HG03439 (cell line): ENCODE measurements around the gene TNNI2.

Experiments used
- ATAC-seq: cut with Tn5 transposase; IDR thresholded peaks from one replicate; pipeline ENCODE4 v1.9.1; 2021; ENCODE audit warnings: mild to moderate bottlenecking, moderate library complexity; ENCODE audit not compliant: unreplicated experiment

The TNNI2 gene

DNA sequence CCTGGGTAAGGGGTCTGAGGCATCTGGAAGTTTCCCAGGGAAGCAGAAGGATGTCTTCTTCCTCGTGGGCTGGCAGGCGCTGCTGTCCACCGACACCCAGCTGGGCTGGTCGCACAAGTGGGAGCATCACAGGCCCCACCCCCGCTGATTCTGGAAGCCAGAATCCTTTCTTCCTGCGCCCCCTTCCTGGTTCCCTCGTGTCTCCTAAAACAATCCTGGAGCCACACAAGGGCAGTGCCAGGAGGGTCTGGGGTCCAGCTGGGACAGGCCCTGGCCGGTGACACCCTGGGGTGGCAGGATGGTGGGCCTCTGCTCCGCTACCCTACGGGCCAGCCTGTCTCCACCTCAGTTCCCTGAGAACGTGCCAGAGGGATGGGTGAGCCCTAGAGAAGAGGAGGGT, 18.3 kb downstream of the TNNI2 start:
- ATAC-seq: no peak

DNA sequence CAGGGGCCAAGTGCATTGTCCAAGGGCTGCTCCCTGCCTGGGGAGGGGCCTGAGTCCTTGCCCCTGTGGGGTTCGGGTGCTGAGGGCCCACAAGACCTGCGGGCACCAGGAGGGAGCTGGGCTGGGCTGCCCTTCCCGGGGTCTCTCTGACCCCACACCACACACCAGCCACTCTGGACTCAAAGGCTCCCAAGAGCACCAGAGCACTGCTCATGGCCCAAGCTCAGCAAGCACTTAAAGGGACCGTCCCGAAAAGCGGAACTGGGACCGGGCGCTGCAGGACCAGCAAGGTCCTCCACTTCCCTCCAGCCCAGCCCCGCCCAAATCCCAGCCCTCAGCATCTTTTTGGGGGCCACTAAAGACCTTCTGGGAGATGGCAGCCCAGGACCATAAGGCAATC, 19.4 kb downstream of the TNNI2 start:
- no peak for ATAC-seq

DNA sequence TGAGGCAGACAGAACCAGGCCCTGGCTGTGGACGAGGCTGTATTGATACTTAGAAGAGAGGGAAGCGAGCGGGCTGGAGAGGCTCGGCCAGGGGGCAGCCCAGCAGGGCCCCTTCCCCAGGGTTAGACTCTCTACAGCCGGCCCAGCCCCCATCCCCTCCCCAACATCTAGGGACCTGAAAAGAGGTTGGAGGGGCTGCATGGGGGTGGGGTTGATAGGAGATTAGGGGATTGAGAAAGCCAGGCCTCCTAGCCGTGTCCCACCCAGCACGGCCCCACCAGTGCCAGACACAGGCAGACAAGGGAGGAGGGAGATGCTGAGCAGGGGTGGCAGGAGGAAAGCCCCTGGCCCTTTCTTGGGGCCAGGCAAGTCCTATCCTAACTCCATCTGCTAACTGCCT, 19.8 kb downstream of the TNNI2 start:
- no peak for ATAC-seq

DNA sequence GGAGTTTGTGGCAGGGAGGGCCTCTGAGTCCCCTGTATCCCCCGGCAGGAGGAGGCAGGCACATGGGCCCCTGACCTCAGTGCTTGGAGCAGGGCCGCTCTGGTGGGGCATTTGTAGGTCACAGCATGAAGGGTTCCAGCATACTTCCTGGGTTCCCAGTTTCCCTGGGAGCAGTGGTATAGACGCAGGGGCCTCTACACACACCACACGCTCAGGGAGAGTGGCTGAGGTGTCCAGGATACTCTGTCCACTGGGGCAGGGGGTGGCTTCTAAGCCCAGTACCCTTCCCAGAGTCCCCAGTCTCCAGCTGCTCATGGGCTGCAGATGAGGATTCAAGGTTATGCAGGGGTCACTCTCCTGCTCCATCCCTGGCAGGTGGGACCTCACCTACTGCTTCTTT, 20.2 kb downstream of the TNNI2 start:
- ATAC-seq: no peak

DNA sequence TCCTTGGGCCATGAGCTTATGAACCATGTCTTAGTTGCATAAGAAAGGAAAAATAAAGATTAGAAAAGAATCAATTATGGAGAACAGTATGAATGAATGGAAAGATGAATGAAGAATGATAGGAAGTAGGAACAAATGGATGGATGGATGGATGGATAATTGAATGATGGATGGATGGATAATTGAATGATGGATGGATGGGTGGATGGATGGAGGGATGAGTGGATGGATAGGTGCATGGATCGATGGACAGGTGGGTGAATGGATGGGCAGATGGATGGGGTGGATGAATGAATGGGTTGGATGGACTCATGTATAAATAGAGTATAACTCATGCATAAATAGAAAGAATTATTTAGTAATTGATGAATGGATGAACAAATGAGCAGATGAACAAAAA, 21.3 kb downstream of the TNNI2 start:
- ATAC-seq: no peak

DNA sequence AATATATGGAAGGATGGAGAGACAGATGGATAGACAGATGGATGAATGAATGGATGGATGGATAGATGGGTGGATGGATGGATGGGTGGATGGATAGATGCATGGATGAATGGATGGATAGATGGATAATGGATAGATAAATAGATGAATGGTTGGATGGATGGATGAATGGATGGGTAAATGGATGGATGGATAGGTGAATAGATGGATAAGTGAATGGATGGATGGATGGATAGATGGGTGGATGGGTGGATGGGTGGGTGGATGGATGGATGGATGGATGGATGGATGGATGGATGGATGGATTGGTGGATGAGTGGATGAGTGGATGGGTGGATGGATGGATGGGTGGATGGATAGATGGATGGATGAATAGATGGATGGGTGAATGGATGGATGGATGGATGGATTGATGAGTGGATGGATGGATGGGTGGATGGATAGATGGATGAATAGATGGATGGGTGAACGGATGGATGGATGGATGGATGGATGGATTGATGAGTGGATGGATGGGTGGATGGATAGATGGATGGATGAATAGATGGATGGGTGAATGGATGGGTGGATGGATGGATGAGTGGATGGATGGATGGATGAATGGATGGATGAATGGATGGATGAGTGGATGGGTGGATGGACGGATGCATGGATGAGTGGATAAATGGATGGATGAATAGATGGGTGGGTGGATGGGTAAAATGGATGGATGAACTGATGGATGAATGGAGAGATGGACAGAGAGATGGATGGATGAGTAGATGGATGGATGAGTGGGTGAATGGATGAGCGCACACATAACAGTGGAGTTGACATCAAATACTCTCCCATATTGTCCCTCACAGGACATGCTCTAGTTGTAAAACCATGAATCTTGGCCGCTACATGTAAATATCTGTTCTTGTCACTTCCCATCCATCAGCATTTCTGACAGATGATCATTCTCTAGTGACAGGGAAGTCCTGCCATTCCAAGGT, 22.9 kb downstream of the TNNI2 start:
- no peak for ATAC-seq

DNA sequence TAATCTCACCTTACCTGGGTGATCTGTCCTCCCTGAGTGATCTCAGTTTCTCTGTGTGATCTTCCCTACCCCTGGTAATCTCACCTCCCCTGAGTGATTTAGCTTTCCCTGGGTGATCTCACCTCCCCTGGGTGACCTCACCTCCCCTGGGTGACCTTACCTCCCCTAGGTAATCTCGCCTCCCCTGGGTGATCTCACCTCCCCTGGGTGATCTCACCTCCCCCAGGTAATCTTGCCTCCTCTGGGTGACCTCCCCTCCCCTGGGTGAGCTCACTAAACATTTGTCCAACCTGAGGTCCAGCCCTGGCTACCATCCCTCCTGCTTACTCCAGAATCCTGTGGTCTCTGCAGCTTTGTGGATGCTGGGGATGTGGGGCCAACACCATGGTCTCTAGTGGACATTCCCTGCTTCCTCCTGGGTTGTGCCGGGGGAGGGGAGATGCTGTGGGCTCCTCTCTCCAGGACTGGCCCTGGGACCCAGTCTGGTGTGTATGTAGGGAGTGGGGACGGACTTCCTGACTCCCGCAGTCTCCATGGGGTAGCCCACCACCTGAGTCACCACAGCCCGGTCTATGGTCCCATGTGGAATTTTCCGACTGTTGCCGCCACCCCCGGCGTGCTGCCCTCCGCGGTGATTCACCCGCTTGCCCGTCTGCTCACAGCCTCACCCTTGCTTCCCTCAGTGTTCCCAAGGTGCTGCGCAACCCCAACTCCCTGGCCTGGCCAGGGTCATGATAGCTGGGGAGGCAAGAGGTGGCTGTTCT, 24.0 kb downstream of the TNNI2 start:
- no peak for ATAC-seq

DNA sequence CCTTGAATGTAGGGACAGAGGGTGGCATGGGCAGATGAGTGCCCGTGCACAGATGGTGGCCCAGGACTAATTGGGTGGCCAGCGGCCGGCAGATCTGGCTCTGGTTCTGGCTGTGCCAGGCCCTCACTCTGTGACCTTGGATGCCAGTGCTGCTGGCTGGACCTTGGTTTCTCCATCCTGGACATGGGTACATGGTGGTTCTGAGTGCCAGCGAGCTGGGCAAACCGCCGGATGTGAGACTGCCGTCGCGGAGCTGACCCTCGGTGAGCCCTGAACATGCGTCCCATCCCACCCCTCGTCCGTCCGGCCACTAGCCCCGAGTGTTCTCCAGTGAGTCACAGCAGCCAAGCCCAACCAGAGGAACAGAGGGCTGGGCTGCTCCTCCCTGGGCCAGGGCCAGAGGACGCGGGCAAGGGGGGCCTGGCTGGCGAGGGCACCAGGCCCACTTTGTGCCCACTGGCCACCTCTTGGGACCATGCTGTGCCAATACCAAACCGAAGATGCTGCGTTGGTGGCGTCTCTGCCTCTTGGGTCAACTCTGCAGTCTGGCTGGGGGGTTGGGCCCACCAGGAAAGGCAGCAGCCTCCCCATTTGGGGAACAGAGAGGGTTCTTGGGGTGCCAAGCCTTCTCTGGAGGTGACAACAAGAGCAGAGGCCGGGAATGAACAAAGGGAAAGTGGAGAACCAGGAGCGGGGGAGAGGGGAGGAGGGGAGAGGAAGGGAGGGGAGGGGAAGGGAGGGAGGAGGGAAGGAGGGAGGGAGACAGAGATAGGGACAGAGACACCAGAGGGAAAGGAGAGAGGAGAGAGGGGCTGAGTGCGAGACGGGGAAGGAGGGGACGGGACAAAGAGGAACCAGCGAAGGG, 24.8 kb downstream of the TNNI2 start:
- no peak for ATAC-seq

DNA sequence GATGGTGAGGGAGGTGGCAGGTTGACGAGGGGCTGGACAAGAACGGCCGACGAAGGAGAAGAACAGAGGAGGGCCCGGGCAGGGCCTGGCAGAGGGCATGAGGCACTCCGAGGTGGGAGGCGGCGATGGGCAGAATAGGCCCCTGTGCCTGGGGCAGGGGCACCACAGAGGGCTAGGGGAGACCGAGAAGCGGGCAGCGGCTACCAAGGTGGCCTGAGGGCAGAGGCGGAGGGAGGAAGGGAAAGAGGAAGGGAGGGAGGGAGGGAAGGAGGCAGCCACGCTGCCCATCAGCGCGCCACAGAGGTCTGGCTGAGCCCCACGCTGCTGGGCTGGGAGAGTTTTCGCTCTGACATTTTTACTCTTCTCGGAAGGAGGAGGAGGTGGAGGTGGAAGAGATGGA, 25.4 kb downstream of the TNNI2 start:
- ATAC-seq: no peak

DNA sequence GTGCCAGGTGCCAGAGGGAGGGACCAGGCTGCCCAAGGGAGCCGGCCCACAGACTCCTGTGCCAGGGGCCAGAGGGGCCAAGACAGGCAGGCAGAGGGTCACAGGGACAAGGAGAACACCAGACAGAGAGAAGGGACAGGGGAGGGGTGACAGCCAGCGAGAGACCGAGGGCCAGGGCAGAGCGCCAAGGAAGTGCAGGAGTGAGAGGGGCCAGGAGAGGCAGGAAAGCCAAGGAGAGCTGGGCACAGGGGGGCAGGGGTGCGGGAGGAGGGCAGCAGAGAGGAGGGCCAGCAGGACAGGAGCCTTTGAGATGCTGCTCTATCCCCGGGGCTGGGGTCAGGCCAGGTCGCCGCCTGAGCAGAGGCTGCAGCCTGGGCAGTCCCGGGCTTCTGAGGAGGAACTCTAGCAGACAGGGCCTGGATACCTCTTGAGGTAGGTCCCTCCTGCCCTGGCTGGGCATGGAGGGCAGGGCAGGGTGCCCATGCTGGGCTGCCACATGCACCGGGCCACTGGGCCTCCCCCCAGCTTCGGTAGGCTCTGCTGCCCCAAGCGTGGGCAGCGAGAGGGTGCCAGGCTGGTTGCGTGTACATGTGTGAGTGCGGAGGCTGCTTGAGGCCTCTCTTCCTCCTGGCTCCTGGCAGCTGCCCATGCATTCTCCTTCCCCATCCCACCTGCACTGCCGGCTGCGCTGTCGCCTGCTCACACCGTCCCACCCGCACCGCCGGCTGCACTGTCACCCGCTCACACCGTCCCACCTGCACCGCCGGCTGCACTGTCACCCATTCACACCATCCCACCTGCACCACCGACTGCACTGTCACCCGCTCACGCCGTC, 26.3 kb downstream of the TNNI2 start:
- no peak for ATAC-seq

DNA sequence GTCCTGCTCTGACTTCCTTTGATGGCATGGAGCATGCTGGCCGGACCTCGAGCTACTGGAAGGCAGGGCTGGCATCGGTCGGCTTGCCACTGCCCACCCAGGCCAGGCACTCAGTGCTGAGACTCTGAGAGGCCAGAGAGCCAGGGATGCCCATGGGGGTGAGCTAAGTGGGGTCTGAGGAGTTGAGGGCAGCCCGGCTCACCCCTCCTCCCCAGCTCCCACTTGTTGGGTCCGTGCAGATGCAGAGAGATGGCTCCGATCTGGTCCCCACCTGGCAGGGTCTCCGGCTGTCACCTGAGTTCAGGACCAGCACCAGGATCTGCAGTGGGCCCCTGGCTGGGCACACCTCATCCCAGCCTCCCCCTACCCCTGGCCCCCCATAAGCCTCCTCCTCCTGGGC, 27.4 kb downstream of the TNNI2 start:
- ATAC-seq: no peak

DNA sequence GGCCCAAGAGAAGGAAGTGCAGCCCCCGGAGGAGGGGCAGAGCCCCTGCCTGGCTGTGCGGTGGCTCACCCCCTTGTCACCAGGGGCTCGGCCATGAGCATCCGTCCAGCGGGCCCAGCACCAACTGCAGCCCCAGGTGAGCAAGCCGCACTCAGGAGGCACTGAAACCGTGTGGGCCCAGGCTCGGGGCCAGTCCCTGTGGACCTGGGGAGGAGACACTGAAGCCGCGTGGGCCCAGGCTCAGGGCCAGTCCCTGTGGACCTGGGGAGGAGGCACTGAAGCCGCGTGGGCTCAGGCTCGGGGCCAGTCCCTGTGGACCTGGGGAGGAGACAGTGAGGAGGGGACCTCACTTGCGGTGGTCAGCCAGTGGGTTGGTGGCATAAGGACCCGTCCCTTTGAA, 28.0 kb downstream of the TNNI2 start:
- no peak for ATAC-seq

DNA sequence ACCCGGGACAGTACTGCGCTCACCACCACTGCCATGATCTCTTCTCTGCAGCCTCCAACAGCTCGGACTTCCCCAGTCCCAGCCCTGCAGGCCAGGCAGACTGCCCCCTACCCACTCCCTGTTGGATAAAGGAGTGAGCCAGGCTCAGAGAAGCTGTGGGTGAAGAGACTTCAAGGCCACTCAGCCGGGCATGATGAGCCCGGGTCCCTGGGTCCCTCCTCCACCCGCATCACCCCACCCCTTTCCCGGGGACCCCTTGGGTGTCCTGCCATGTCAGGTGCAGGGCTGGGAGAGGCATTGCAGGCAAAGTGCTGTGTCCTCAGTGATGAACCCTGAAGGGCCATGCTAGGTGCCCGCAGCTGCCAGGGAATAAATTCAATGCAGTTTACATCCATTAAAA, 28.6 kb downstream of the TNNI2 start:
- ATAC-seq: no peak

DNA sequence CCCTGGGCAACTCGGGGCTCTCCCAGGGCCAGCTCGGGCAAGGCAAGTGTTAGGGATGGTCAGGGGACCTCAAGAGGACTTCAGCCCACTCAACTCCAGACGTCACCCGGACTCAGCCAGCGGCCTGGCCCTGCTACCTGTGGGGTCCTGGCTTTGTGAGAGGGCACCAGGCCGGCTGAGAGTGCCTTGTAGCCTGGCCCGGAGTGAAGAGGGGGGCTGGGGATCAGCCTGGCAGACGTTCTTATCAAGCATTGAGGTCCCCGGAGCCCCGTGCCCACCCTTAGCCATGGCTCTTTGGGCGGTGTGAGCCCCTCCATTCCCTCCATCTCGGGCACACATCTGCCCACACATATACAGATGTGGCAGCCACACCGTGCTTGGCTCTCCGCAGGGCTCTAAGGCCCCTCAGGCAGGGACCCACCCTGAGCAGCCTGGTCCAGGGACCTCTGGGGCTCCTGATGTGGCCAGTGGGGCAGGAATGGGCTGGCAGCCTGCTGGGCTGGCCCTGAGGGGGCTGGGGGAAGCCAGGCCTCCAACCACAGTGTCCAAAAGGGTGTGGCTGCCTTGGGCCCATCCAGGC, 29.4 kb downstream of the TNNI2 start:
- ATAC-seq: no peak

DNA sequence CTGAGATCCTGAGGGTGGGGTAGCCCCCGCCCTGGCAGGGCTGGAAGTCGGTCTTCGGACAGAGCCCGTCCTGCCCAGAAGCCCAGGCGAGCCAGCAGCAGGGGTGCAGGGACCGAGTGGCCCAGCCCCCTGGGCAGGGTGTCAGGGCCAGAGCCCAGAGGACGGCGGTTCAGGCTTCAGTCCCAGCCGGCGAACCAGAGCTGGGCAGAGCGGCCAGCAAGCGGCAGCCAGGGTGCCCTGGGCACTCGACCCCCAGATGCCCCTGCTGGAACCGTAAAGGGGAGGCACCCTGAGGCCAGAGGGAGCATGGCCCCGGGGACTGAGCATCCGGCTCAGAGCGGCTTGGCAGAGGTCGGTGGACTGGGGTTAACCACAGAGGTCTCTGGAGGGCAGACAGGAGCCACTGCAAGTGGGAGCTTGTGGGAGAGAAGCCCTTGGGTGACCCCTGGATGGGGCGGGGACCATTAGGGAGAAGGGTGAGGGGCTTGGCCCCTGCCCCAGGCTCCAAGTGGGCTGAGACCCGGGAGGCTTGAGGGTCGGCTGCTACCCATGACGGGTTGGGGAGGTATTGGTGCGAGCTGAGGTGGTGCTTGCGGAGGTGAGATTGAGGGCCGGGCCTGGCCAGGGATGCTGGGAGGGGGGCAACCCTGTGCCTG, 30.0 kb downstream of the TNNI2 start:
- ATAC-seq: no peak

DNA sequence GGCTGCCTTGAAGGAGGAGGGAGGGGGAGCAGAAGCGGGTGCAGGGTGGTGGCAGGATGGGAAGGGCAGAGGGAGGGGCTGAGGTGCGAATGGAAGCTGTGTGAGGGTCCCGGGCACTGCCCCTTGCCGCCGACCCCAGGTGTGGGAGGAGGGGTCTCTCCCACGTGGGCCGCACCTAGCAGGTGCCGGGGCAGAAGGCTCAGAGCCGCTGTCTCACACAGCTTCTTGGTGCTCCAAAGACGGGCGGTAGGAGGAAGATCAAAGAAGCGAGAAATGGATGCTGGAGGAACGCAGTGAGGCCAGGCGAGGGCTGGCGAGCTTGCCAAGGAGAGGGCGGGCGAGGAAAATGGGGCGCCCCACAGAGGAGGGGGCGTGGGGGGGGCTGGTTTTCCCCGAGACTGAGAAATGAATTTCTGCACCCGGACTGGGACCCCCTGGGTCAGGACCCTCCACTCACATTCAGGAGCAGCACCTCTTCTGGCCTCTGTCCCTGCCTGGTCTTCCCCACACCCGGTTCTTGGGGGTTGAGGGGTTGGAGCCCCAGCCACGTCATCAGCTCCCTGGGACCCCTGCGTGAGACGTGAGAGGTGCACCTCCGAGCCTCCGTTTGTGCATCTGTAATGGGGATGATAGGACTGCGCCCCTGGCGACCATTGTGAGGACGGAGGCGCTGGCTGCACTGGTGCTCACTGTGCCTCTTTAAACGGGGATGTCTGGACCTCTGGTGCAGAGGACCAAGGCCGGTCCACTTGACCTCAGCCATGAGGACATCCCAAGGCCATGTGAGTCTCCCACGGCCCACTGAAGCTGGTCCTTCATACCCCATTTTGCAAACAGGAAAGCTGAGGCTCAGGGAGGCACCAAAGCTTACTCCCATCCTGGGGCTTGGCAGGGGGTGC, 30.9 kb downstream of the TNNI2 start:
- ATAC-seq: no peak

DNA sequence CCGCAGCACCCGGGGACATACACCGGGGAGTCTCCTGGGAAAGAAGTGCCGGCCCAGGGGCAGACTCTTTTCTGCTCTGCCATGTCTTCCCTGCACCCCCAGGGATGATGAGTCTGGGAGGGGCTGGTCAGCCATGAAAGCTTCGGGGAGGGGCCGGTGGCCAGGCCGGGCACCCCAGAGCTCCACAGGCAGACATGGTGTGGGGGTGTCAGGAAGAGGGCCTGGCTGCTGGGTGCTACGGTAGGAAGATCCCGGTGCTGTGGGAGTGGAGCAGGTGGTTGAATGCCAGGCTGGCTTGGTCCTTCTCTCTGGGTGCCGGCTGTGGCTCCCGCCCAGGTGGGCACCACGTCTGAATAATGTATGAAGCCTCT, 31.5 kb downstream of the TNNI2 start:
- no peak for ATAC-seq

DNA sequence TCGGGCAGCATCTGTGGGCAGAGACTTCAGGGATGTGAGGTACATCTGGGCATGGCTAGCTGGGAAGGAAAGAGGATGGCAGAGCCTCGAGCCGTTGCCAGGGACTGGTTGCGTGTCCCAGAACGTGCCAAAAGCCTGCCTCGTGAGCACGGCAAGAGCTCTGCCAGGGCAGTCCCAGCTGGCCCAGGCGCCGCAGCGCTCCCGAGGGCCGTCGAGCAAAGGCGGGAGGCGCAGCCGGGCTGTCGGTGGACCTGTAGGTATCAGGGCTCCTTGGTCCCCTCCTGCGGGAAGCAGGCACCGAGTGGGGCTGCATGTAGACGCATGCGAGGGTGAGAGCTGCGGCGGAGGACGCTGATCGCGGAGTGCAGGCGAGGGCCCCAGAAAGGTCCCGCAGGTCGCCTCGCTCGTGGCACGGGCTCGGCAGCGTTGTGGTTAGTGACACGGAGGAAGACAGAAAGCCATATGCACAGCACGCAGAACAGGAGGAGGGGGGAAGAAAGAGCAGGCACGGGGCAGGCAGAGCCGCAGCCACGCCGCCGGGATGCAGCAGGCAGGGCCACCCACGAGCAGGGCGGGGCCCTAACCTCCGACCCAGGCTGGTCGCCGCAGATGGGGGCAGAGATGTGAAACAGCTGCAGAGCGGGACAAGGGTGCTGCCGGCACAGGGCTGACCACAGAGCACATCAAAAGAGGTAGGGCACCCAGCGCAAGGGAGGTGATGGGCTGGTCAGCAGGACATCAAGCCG, 32.1 kb downstream of the TNNI2 start:
- ATAC-seq: no peak
